K562 (cell line): Measurements from ENCODE around the gene RBMS1. TPM values are rescaled to one million over a fixed set of nuclear protein-coding genes. Genes with fewer than 3 reads are reported as not detected.

Experiments used
- ATAC-seq: fragments of 200-7000 bp; cut with Tn5 transposase; 3 replicates; pipeline ENCODE4 v1.9.1; 2020; ENCODE audit warnings: moderate library complexity
- BruUV-seq: library from RNA; stranded (reverse); fragments of 400-500 nt; replicated peaks from 2 replicates; lab custom pipeline; 2021; lab: Mats Ljungman, UMichigan
- CTCF ChIA-PET: fragments of 300-600 bp; formaldehyde crosslinking; extraction: SDS; loops from one replicate; lab custom pipeline; 2021; ENCODE audit warnings: low intra/inter-chr PET ratio; lab: Yijun Ruan, JAX
- POLR2A ChIA-PET: fragments of 300-600, 350-650 bp; sonication (Branson Sonifier 250); formaldehyde crosslinking; extraction: SDS; loops from one replicate; lab custom pipeline; 2021; ENCODE audit warnings: antibody characterized with exemption, inconsistent platforms; lab: Yijun Ruan, JAX
- DNase-seq, 4 experiments: peaks; one replicate each; pipeline versions ENCODE4 v3.0.0 to v3.0.0-alpha.2; 2011 to 2018; ENCODE audit warnings: low spot score in 3 of 4, mixed read lengths in 3 of 4; ENCODE audit errors: extremely low read depth in 1 of 4
- FAIRE-seq: peaks from 2 replicates; lab custom pipeline; 2011; peaks lifted over from hg19 to GRCh38; lab: Jason Lieb, UNC
- H2AFZ ChIP-seq: 2 replicates; pipeline ENCODE4 v1.6.0; 2011; ENCODE audit warnings: low read depth, low read length, control low read depth, inconsistent platforms
- H3K27ac ChIP-seq: fragments of 200-600 bp; 3 replicates; pipeline ENCODE4 v1.8.0; 2011; ENCODE audit warnings: low read depth, mild to moderate bottlenecking, control low read depth, inconsistent platforms, low read length, moderate library complexity, mixed read lengths; ENCODE audit errors: extremely low read depth
- H3K27me3 ChIP-seq, 2 experiments: fragments of 300-600 bp in 1 of 2; 2 replicates in 1 of 2; 3 replicates in 1 of 2; pipeline versions ENCODE4 v1.6.0 to v1.8.0; 2011; ENCODE audit warnings: inconsistent platforms in 2 of 2, low read length in 2 of 2, mild to moderate bottlenecking in 1 of 2, mixed read lengths in 1 of 2, moderate library complexity in 1 of 2; ENCODE audit not compliant: control insufficient read depth in 2 of 2, insufficient read depth in 2 of 2
- H3K36me3 ChIP-seq: fragments of 300-600 bp; 3 replicates; pipeline ENCODE4 v1.8.0; 2011; ENCODE audit warnings: mild to moderate bottlenecking, low read length, inconsistent platforms; ENCODE audit not compliant: control insufficient read depth, insufficient read depth
- H3K4me1 ChIP-seq, 2 experiments: fragments of 200-600 bp in 1 of 2; replicated peaks in 1 of 2; 2 replicates in 1 of 2; 3 replicates in 1 of 2; pipeline versions ENCODE4 v1.5.1 to v1.8.0; 2011; ENCODE audit warnings: inconsistent platforms in 2 of 2, low read length in 2 of 2, mild to moderate bottlenecking in 1 of 2, mixed read lengths in 1 of 2, moderate library complexity in 1 of 2; ENCODE audit not compliant: control insufficient read depth in 2 of 2, insufficient read depth in 2 of 2
- H3K4me2 ChIP-seq: 2 replicates; pipeline ENCODE4 v1.6.1; 2011; ENCODE audit warnings: low read length, control low read depth, inconsistent platforms, mixed read lengths; ENCODE audit not compliant: insufficient read depth
- H3K4me3 ChIP-seq: fragments of 200-600 bp; sonication (generic), shearing (Covaris generic); 2 replicates; pipeline ENCODE4 v1.5.1; 2016; ENCODE audit warnings: control low read depth, inconsistent platforms
- H3K79me2 ChIP-seq: fragments of 200-600 bp; 3 replicates; pipeline ENCODE4 v1.8.0; 2011; ENCODE audit warnings: low read length, inconsistent platforms; ENCODE audit not compliant: control insufficient read depth, insufficient read depth
- H3K9ac ChIP-seq, 2 experiments: 2 replicates each; pipeline versions ENCODE4 v1.6.0 to v1.6.1; 2011; ENCODE audit warnings: low read depth in 2 of 2, low read length in 2 of 2, control low read depth in 1 of 2, inconsistent platforms in 1 of 2, mild to moderate bottlenecking in 1 of 2, mixed read lengths in 1 of 2; ENCODE audit not compliant: insufficient read depth in 1 of 2
- H3K9me1 ChIP-seq: one replicate; pipeline ENCODE4 v1.6.0; 2011; ENCODE audit warnings: inconsistent platforms, mild to moderate bottlenecking, low read length, moderate library complexity; ENCODE audit not compliant: control insufficient read depth, insufficient read depth
- H3K9me3 ChIP-seq: replicated peaks from 2 replicates; pipeline ENCODE4 v1.5.1; 2011; ENCODE audit warnings: low read depth, low read length, inconsistent platforms; ENCODE audit not compliant: control insufficient read depth, insufficient read depth
- H4K20me1 ChIP-seq: replicated peaks from 2 replicates; pipeline ENCODE4 v1.6.1; 2011; ENCODE audit warnings: low read length, inconsistent platforms, mixed read lengths; ENCODE audit not compliant: control insufficient read depth, insufficient read depth
- CCAR2 ChIP-seq: fragments of 200-400 bp; formaldehyde crosslinking; IDR thresholded peaks from 2 replicates; pipeline ENCODE4 v1.6.1; 2017; ENCODE audit warnings: mild to moderate bottlenecking, low read depth, low read length
- DNMT1 ChIP-seq: fragments of 450-650 bp; IDR thresholded peaks from 2 replicates; pipeline ENCODE4 v1.6.1; 2016; ENCODE audit warnings: antibody characterized with exemption, mild to moderate bottlenecking
- ESRRA ChIP-seq: fragments of 450-650 bp; IDR thresholded peaks from 2 replicates; pipeline ENCODE4 v1.6.1; 2014; ENCODE audit warnings: low read depth, mild to moderate bottlenecking, moderate library complexity, borderline replicate concordance
- GATA2 ChIP-seq: sonication (generic); formaldehyde crosslinking; IDR thresholded peaks from 2 replicates; pipeline ENCODE4 v1.4.0; 2020; ENCODE audit warnings: mild to moderate bottlenecking, missing genetic modification reagents
- KLF16 ChIP-seq: IDR thresholded peaks from 2 replicates; pipeline ENCODE4 v1.6.1; 2016; ENCODE audit warnings: antibody characterized with exemption
- MAZ ChIP-seq, 2 experiments: fragments of 450-650 bp in 1 of 2; sonication (generic) in 1 of 2; formaldehyde crosslinking; IDR thresholded peaks in 1 of 2; conservative IDR thresholded peaks in 1 of 2; 2 replicates each; pipeline versions ENCODE4 v1.4.0 to v1.5.0; 2020; ENCODE audit warnings: mild to moderate bottlenecking in 1 of 2, missing genetic modification reagents in 1 of 2
- NUFIP1 ChIP-seq: fragments of 450-650 bp; IDR thresholded peaks from 2 replicates; pipeline ENCODE4 v1.6.1; 2018; ENCODE audit not compliant: partially characterized antibody
- RFX5 ChIP-seq: IDR thresholded peaks from 2 replicates; pipeline ENCODE4 v1.6.1; 2011; ENCODE audit warnings: low read depth, mild to moderate bottlenecking, improper control_type of control experiment, low read length
- RNF2 ChIP-seq: sonication (generic); IDR thresholded peaks from 2 replicates; pipeline ENCODE4 v1.6.1; 2016
- ZBTB8A ChIP-seq: fragments of 450-650 bp; IDR thresholded peaks from 2 replicates; pipeline ENCODE4 v1.6.1; 2018; ENCODE audit warnings: mild to moderate bottlenecking, moderate library complexity; ENCODE audit not compliant: partially characterized antibody
- WGBS: fragments of 100-300 bp; shearing (Covaris generic); methylation state at CpG from one replicate; pipeline ENCODE4 v1.1.6; 2016; ENCODE audit warnings: low coverage, mixed read lengths; ENCODE audit not compliant: insufficient coverage; ENCODE audit errors: missing lambda C conversion rate; 5-methylcytosine and 5-hydroxymethylcytosine counted together
- in situ Hi-C: fragments of 300-500 bp; cut with MboI; formaldehyde crosslinking; loops from 4 replicates; pipeline ENCODE4 v1.15.0; 2018; ENCODE audit warnings: inconsistent platforms, mixed read lengths
- intact Hi-C: fragments of 100-400 bp; cut with micrococcal nuclease; formaldehyde crosslinking; loops from 2 replicates; pipeline ENCODE4 v1.14.2; 2022
- polyA plus RNA-seq, 8 experiments: library from polyadenylated mRNA; depleted of rRNA in 4 of 8; stranded (reverse) in 5 of 8; unstranded in 3 of 8; fragments of >200 nt; fragmentation: Nextera tagmentation in 2 of 8; fragmentation: Illumina TruSeq in 1 of 8; extraction: Ambion mirVana in 2 of 8; extraction: Trizol in 1 of 8; gene quantifications; 2 replicates each; pipeline versions ENCODE4 v1.2.1 to v1.2.3, GENCODE V29; 2011 to 2014; ENCODE audit warnings: inconsistent platforms in 1 of 8, missing spikeins in 1 of 8
- total RNA-seq, 7 experiments: library from RNA; depleted of rRNA in 6 of 7; stranded (reverse); fragments of >200 nt in 6 of 7; fragmentation: Illumina TruSeq in 2 of 7; extraction: Trizol in 2 of 7; gene quantifications; 2 replicates each; pipeline versions ENCODE4 v1.2.1 to v1.2.3, GENCODE V29; 2011 to 2021; ENCODE audit warnings: low replicate concordance in 1 of 7
- TF ChIP-seq, protein P1 (sequence below): fragments of 250-450 bp; sonication (Bioruptor Pico); IDR thresholded peaks from 2 replicates; pipeline ENCODE4 v1.4.0; 2020; ENCODE audit warnings: mild to moderate bottlenecking, moderate library complexity, borderline replicate concordance

RBMS1 gene
- total and polyA plus RNA-seq, 9 of the 15 experiments (the other 6 are each of a cell fraction or from before 2014, with no cell fraction given): 0.04 to 0.31 (median 0.09) TPM; not detected in 6

DNA sequence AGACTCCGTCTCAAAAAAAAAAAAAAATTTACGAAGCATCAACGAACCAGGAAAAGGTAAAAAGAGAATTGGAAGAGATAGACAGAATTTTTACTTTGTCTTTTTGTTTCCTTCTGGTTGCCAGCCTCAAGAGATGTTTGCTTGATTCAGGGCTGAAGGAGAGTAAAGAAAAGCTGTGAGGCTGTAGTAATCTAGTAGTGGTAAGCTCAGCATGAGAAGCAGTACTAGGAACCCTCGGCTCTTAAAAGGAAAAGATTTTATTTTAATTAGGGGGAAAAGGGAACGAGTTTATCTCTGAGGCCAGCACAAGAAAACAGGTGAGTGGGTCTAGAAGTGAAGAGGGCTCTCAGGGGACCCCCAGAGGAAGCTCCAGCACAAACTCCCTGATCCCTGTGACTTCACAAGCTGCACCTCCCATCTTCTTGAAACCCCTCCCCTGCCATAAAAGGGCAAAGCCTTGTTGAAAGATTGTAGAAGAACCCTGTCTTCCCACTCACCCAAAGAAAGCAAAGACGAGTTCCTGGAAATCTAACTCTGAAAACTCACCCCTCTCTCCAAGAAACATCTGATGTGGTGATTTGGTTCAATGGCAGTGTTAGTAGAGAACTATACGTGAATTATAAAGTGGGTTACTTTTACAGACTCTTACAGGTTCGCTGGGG lies 8.6 kb downstream of the RBMS1 start:
- no peak; the same call in 2 of the 3 replicates for ATAC-seq
- no peaks in the 10 kb centered on the region for H3K27me3 ChIP-seq
- ChIA-PET POLR2A (no interaction called here), CTCF (no interaction called here)
- DNase-seq: no peak
- H3K9ac ChIP-seq: no peak overlapping the region
- no peaks in the 10 kb centered on the region for H4K20me1 ChIP-seq
- no peak for FAIRE-seq
- no peaks in the 10 kb centered on the region for H3K9me1 ChIP-seq
- intact Hi-C loops: no loop called here
- no peak overlapping the region for H3K27ac ChIP-seq
- no peaks in the 10 kb centered on the region for H3K9me3 ChIP-seq
- no TSS peak for BruUV-seq
- no peak overlapping the region for H2AFZ ChIP-seq
- under 1% methylated on average over 7 of the region's 8 CpGs for WGBS
- in situ Hi-C loops: no loop called here
- no peaks in the 10 kb centered on the region for H3K79me2 ChIP-seq
- no peak overlapping the region for H3K4me3 ChIP-seq
- TF ChIP-seq RFX5 (no peak), ESRRA (no peak), CCAR2 (no peak), KLF16 (no peak), ZBTB8A (no peak)
- no peak overlapping the region for H3K4me2 ChIP-seq
- no peaks in the 10 kb centered on the region for H3K4me1 ChIP-seq
- H3K36me3 ChIP-seq: no peaks in the 10 kb centered on the region

DNA sequence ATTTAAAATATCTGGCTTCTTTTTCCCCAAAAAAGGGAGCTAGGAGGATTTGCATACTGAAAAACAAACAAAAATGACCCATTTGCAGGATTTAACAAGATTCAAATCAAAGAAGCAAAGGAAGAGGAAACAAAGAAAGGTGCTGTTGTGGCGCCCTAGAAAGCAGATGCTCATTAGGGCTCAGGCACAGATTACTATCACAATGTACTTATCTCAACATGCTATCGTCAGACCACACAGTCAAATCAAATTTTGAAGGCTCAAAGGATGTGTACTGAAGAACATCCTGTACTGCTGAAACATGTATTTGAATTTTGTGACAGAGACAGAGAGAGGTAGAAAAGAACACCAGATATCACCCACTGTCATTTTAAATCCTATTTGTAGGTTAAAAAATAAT lies 10.9 kb downstream of the RBMS1 start:
- Histone ChIP-seq H3K9me1 (no peaks in the 10 kb centered on the region), H3K27ac (no peak overlapping the region), H3K9me3 (no peaks in the 10 kb centered on the region), H4K20me1 (no peaks in the 10 kb centered on the region), H3K4me3 (no peak overlapping the region), H3K4me1 (no peaks in the 10 kb centered on the region), H2AFZ (no peak overlapping the region), H3K79me2 (no peaks in the 10 kb centered on the region), H3K4me2 (no peak overlapping the region), H3K36me3 (no peaks in the 10 kb centered on the region), H3K27me3 (no peaks in the 10 kb centered on the region; a peak in 1 of 5 replicates), H3K9ac (no peak overlapping the region)
- FAIRE-seq (no peak), ATAC-seq (no peak), DNase-seq (no peak)
- WGBS: 0% methylated on average over 2 of the region's 2 CpGs
- CTCF ChIA-PET: no interaction called here
- in situ Hi-C loops: no loop called here
- no TSS peak for BruUV-seq
- POLR2A ChIA-PET: no interaction called here
- intact Hi-C loops: no loop called here
- no peak for TF ChIP-seq GATA2 (CRISPR knock-in tag)
- TF ChIP-seq RNF2: no peak
- TF ChIP-seq NUFIP1: no peak
- no peak for TF ChIP-seq DNMT1
- TF ChIP-seq MAZ (CRISPR knock-in tag; conservative IDR thresholded peaks at IDR 0.05 in 1 of 2, IDR thresholded peaks at IDR 0.05 in 1 of 2): no peak
- TF ChIP-seq, protein P1, sequence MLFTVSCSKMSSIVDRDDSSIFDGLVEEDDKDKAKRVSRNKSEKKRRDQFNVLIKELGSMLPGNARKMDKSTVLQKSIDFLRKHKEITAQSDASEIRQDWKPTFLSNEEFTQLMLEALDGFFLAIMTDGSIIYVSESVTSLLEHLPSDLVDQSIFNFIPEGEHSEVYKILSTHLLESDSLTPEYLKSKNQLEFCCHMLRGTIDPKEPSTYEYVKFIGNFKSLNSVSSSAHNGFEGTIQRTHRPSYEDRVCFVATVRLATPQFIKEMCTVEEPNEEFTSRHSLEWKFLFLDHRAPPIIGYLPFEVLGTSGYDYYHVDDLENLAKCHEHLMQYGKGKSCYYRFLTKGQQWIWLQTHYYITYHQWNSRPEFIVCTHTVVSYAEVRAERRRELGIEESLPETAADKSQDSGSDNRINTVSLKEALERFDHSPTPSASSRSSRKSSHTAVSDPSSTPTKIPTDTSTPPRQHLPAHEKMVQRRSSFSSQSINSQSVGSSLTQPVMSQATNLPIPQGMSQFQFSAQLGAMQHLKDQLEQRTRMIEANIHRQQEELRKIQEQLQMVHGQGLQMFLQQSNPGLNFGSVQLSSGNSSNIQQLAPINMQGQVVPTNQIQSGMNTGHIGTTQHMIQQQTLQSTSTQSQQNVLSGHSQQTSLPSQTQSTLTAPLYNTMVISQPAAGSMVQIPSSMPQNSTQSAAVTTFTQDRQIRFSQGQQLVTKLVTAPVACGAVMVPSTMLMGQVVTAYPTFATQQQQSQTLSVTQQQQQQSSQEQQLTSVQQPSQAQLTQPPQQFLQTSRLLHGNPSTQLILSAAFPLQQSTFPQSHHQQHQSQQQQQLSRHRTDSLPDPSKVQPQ (CRISPR knock-in tag): no peak
